Activated T-cell treated with anti-CD3 and anti-CD28 coated beads, Interleukin-2, amount 50 U/mL, for 1 hour (primary cell): ENCODE results near the gene DNASE2B.

ENCODE experiments used
- DNase-seq: peaks from one replicate; pipeline ENCODE4 v3.0.0-alpha.2; 2020

The DNASE2B gene

GRCh38 chr1:84376000-84376910 lies 22.0 kb upstream of the DNASE2B start:
- DNase-seq: no peak

DNA sequence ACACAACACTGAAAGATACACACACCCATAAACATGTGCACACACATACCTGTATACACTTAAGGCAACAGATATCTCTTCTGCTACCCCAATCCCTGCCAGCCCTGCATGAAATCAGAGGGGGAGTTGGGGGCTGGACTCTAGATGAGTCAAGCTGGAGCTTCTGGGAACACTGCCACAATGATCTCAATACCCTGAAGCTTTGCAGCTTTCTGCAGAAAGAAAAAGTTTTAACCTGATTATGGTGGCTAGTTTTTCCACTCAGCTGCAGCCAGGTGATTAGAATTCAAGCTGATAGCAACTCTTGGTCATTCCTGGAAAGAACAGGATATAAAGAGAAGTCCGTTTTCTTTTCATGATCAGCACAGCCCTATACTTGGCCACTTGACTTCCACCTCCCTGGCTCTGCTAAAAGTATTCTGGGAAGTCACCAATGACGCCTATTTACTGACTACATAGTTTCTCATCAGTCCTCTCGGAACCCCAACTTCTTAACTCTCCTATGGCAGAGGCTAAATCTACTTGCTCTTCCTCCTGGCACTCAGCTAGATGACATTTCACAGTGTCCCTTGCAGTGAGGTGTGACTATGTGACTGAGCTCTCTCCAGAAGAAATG lies 20.7 kb upstream of the DNASE2B start:
- DNase-seq: no peak

DNA sequence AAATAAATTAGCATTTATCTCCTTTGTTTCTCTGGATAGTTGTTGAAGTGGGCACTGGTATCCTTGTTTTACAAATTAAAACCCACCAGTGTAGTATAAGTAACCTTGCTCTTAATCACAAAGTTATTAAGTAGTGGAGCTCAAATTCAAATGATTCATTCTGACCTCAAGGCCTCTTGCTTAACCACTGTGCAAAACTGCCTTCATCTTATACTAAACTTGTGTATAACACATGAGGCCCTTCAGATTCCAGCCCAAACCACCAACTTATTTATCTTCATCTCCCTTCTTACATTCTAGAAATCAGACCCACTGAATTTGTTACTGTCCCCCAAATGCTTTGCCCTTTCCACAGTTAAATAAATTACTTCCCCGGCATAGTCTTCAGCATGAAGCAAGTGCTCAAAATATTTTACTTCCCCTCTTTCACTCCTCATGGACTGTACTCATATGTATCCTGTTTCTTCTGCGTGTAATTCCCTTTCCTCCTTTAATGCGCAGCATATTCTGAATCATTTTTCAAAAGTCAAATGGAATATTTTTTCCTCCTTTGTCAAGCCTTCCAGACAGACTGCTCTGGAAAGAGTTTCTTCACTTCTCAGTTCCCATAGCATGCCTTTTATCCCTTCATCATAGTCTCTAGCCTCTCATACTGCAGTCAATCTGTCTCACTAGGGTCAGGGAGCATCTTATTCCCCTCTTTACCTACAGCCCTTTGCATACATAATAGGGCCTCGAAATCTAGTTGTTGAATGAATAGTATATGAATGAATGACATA lies 19.0 kb upstream of the DNASE2B start:
- no peak for DNase-seq

- DNase-seq: no peak
Observed at GRCh38 chr1:84379917-84380180, 18.4 kb upstream of the DNASE2B start.

GRCh38 chr1:84382127-84382526 lies 16.2 kb upstream of the DNASE2B start:
- DNase-seq: no peak

- DNase-seq: no peak
Observed at GRCh38 chr1:84385347-84385746, 12.9 kb upstream of the DNASE2B start.

DNA sequence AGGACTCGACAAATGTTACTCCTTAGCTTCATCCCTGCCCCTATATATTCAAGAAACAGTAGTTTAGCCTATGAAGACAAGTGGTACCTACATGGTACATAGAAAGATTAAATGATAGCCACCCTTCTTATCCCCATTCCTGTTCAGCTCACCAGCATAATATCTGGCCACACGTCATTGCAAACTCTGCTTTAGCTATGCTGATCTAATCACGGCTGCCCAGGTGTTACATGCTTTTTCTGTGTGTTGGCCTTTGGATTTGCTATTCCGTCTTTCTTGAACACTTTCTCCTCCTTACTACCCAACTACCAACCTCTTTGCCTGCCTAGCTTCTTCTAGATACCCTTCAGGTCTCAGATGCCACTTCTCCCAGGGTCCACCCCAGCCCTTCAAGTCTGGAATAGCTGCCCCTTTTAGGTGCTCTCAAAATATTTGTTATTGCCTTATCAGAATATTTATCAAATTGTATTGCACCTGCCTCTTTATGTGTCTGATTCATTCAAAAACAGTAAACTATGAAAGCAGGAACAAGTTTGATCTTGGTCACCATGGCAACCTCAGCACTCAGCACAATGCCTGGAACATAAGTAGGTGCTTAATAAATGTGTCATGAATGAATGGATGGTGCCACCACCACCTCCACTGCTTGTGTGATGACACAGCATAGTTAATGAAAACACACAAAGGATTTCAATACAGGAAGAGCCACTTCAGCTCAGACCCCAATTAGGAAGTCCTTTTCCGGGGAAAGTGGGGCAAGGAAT lies 11.4 kb upstream of the DNASE2B start:
- DNase-seq: no peak

- no peak for DNase-seq
Observed at GRCh38 chr1:84387480-84388163, 10.7 kb upstream of the DNASE2B start.

DNA sequence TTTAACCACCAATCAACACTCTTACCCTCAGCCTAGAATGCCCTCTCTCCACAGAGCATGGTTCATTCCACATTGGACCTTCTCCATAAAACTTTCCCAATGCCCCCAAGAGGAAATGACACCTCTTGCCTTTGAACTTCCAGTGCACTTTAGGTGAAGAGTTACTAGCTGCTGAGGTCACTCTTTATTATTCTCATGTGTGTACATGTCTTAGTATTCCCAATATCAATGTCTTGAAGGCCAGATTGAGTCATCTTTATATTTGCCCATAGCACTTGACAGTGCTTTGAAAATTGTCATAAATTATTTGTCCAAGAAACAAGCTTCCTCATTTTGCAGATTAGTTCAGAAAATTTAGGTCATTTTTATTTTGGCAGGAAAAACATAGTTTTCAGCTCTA lies 8.1 kb upstream of the DNASE2B start:
- no peak for DNase-seq

GRCh38 chr1:84401156-84401555 lies 2.9 kb downstream of the DNASE2B start:
- DNase-seq: no peak

DNA sequence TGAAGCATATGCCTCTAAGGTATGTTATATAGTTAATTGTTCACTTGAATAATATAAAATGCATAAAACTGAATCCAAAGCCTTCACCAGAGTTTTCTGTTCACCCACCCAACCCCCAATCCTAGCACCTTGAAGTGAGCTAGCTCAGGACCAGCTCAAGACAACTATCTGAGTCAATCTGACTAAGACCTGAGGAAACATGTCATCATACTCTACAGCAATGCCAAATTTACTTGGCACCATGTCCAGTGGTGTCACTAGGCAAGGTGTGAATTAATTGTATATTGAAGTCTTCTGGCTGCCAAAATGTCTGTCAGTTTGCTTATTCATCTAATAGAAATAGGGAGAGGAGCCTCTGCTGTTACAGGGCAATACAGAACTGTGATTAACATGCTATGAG lies 3.8 kb downstream of the DNASE2B start:
- DNase-seq: no peak

GRCh38 chr1:84402501-84402900 lies 4.2 kb downstream of the DNASE2B start:
- DNase-seq: no peak

- no peak for DNase-seq
Observed at GRCh38 chr1:84403347-84403746, 5.1 kb downstream of the DNASE2B start.

GRCh38 chr1:84406346-84406861 lies 8.1 kb downstream of the DNASE2B start:
- no peak for DNase-seq

DNA sequence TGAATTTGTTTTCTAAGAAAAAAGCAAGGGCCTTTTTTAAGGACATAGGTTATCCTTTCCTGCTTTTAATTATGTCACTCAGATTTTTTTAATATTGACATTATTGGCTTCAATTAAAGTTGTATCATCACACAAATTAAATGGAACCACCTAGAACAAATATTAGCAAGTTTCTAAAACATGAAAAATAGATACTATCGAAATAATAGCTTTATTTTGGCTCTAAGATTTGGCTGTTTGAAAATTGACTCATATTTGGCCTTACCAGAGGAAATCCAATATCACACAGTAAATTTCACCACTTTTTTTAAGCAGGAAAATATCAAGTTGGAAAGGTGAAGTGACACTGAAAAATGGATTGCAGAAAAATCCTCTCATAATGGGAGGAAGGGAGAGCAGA lies 9.2 kb downstream of the DNASE2B start:
- no peak for DNase-seq

DNA sequence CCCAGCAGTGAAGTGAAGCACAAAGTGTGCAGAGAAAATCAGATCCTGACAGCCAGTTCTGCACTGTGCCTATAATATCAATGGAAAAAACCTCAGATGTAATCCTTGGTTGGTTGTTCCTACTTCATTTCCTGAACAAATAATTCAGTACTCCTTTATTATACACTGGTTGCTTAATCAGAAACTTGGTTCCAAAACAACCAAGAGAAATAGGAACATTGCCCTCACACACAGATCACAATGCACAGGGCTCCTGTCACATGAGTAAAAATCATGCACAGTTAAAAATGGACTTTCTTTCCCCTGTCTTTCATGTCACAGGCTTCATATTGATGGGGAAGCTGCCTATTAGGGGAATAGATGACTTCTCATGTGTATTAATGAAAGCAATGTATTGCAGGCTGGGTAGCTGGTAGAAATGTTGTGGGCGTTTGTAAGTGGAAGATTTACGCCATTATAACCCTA lies 9.7 kb downstream of the DNASE2B start:
- DNase-seq: no peak

DNA sequence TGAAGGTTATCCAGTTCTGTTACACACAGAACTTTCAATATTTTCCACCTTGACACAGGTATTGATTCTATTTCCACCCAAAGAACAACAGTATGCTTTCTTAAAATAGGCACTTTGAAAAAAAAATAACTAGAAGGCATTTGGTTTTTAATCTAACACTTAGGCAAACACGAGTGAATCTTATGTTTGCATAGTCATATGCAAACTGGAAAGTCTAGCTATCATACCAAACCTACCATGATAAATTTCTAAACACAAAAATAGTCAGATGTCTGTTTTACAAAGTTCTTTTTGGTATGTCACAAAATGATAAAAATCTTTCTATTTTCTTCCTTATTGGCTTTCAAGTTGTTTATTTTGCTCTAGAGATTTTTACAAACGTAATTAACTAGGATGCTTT lies 11.6 kb downstream of the DNASE2B start:
- no peak for DNase-seq

GRCh38 chr1:84410328-84411095 lies 12.2 kb downstream of the DNASE2B start:
- DNase-seq: no peak

GRCh38 chr1:84412316-84412942 lies 14.1 kb downstream of the DNASE2B start:
- no peak for DNase-seq

DNA sequence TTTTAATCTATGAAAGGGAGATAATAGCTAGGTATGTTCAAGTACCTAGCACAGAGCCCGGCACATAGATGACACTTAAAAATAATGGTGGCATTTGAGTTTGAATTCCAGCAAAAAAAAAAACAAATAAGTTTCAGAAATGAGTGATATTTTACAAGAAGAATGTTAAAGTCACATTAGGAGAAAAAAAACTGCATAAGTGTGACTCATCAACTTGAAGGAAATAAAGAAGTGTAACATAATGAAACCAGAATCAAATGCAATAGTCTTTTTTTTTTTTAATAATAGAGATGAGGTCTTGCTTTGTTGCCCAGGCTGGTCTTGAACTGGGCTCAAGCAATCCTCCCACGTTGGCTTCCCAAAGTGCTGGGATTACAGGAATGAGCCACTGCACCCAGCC lies 17.1 kb downstream of the DNASE2B start:
- no peak for DNase-seq

GRCh38 chr1:84422909-84423308 lies 24.6 kb downstream of the DNASE2B start:
- no peak for DNase-seq
